Measurements from ENCODE around the gene EEFSEC. TPM values are rescaled to one million over a fixed set of nuclear protein-coding genes. Genes with fewer than 3 reads are reported as not detected.

EEFSEC gene
- total RNA-seq, 1 experiment from 2014 or later: 6.1 TPM

DNA sequence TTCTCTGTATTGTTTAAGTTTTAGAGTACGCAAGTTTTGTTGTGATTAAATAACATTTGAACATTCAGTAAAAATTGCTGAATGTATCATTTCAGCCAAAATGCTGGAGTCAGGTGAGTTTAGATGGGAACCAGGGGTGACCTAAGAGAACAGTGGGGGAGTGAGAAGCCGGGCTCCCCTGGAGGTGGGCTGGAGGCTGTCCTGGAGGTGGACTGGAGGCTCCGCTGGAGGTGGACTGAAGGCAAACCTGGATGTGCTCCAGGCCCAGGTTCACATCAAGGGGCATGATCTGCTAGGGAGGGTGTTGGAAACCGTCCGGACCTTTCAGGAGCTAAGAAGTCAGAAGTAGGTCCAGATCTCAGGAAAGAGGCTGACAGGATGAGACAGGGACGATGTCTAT, 289.7 kb downstream of the EEFSEC start:
- DNase-seq (ENCODE audit: low spot score): no peak

DNA sequence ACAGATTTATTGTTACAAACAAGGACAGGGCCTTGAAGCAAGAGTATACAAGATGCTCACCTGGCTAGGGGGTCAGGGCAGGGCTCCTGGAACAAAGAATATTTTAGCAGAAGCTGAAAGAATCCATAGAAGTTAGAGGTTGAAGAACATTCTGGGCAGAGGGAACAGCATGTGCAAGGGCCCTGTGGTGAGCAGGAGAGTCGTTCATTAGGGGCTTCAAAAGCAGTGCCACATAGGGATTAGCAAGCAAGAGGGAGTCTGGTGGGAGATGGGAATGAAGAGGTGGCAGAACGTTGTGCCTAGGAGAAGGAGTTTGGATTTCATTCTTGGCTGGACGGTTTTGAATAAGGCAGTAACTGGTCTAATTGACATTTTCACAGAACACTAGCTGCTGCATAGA, 290.5 kb downstream of the EEFSEC start:
- no peak for DNase-seq (ENCODE audit: low spot score)

DNA sequence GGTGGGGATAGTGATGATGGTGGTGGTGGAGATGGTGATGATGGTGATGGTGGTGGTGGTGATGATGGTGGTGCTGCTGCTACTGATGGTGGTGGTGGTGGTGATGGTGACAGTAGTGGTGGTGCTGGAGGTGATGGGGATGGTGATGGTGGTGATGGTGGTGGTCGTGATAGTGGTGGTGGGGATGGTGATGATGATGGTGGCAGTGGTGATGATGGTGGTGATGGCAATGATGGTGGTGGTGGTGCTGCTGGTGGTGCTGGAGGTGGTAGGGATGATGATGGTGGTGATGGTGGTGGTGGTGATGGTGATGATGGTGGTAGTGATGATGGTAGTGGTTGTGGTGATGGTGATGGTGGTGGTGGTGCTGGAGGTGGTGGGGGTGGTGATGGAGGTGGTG, 292.1 kb downstream of the EEFSEC start:
- DNase-seq (ENCODE audit: low spot score): no peak

DNA sequence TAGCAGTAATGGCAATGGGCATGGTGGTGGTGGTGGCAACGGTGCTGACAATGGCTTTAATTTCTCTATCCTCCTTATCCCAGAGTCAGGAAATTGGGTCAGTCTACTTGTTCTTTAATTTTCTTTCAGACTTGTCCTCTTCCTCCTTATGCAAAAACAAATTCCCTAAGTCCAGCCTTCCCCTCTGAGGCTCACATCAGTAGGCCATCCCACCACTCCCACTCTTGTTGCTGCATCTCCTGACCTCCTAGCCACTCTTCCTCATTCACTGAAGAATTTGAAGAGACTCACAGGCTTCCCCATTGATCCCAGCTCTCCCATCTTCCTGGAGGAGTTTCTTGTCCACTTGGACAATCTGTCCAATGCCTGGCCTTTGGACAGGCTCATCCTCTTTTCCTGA, 293.5 kb downstream of the EEFSEC start:
- DNase-seq (ENCODE audit: low spot score): no peak

DNA sequence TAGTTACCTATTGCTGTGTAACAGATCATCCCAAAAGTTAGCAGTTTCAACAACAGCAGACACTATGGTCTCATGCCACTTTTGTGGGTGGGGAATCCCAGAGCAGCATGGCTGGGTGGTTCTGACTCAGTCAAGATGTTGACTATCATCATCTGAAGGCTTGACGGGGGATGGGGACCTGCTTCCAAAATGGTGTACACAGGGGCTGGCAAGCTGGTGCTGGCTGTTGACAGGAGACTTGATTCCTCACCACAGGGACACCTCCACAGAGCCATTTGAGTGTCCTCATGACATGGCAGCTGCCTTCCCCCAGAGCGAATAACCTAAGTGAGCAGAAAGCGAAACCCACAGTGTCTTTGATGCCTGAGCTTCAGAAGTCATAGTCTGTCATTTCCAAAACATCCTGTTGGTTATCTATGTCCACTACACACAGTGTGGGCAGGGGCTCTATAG, 294.3 kb downstream of the EEFSEC start:
- DNase-seq (ENCODE audit: low spot score): no peak

DNA sequence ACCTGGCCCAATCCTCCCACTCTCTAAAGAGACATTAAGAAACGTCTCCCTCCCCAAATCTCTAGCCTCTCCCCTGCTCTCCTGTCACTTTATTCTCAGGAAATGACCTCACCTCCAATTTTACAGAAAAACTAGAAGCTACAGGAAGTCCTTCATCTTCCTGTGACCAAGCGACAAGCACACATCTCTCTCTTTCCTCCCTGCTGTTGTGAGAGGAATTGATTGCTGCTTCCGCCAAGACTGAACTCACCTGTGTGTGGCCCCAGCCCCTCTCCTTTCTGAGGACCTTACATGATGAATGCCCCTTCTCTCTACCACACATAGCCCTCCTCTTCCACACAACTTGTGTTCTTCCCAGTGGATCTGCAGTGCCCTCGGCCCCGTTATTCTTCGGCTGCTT, 295.2 kb downstream of the EEFSEC start:
- no peak for DNase-seq (ENCODE audit: low spot score)

DNA sequence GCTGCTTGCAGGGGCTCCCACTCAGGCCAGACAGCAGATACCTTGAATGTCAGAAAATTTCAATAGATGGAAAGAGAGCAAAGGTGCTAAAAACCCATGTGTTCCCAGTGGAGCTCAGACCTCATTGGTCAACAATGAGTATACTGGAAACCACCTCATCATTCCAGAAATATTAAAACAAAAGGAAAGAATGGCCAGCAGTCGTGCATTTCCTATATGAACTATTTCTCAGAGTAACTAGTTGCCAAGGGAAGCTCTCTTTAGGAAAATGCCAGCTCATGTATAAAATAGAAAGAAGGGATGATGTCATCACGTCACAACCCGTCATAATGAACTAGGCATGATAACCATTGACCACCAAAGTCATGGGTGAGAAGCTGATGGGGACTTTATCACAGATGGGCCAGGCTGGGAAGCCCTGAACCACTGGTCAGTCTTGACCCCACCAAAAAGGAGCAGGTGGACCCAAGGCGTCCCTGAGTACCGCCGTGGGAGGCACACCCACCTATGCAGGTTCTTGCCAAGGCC, 295.9 kb downstream of the EEFSEC start:
- no peak for DNase-seq (ENCODE audit: low spot score)

DNA sequence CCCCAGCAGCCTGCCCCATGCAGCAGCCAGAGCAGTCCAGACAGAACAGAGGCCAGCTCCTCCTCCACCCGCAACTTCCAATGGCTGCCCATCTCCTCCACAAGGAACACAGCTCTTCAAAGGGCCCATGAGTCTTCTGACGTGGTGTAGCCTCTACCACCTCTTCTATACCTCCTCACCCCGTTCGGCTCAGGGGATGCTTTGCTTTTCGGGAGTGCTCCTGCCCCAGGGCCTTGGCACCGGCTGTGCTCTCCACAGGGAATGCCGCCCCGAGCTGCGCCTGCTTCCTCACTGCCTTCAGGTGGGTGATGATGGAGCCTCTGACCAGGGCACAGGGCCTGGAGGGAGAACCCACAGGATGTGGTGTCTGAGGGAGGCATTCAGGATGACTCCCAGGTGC, 298.8 kb downstream of the EEFSEC start:
- DNase-seq (ENCODE audit: low spot score): no peak

DNA sequence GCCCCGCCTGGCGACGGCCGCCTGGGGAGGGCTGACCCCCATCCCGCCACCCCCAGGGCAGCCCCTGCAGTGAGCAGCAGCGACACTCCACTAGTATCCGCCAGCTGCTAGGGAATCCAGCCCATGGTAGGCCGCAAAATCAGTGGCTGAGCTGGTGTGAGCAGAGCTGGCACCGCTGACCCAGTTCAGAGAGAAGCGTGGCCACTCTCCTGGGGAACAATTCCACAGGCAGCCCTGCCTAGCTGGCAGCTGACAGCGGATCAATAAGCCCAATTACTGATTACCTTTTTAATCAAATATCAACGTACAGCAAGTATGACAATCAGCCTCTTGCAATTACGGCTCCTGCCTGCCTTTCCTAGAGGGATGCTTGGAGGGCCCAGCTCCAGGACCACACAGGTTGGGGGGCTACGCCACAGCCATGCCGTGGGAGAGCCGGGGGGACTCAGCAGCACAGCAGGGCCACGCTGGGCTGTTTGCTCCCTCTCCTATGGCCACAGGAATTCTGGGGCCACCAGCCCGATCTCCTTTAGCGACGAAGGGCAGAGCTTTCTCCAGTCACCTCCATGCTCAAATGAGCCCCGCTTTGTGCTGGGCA, 299.5 kb downstream of the EEFSEC start:
- DNase-seq (ENCODE audit: low spot score): no peak

DNA sequence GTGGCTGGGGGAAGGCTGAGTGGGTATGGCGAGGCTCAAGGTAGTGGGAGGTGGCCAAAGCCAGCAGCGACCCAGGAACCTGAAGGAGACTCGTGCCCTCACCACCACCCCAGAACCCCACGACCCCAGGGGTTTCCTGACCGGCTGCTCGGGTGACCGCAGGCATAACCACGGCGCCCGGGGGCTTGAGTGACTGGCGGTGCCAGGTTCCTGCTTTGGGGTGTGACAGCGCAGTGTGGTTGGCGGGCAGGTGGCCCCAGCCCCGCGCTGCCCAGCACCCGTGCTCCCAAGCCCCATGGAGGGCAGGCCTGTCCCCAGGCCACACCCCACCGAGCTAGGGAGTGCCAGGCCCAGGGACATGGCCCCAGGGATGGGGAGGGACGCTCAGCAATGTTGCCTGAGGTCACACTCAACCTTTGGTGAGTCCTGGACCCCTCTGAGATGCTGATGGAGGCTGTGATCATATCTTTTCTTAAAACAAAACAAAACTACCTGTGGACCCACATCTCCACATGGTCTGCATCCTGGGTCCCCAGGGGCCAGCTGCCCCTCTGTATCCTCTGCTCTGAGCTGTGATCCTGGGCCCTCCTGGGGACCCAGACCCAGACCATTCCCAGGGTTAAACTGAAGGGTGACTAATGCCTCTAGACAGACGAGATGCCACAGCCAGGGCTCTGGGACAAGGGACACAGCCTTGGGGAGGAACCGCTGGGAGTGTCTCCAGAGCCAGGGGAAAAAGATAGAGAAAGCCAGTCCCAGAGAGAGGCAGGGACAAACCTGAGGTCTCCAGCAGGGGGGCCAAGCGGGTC, 300.4 kb downstream of the EEFSEC start:
- DNase-seq (ENCODE audit: low spot score): no peak

DNA sequence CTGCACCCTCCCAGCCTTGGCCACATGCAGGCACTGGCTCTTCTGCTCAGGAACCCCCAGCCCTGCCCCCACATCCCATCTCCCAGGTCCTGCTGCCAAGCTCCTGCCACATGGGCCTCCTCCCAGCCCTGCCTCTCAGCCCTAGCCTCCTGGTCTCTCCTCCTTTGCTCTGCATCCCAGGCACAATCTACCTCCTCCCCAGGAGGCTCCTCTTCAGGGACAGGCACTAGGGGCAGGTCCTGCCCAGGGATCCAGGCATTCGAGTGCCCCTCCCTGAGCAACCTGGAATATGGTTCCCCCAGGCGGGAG, 301.0 kb downstream of the EEFSEC start:
- DNase-seq (ENCODE audit: low spot score): no peak

DNA sequence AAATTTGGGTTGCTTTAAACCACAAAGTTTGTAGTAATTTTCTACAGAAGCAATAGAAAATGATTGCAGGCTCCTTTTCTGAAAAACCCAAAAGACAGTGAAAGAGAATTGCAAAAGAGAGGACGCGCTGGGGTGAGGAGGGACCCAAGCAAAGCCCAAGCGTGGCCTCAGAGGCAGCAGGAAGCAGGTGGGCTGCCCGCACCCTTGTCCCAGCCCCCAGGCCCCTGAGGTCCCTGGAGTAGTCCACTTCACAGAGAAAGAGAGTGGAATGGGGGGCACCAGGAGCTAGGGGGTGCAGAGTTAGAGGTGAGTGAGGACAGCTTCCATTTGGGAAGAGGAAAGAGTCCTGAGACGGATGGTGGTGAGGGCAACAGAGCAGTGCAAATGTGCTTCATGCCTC, 301.8 kb downstream of the EEFSEC start:
- no peak for DNase-seq (ENCODE audit: low spot score)

DNA sequence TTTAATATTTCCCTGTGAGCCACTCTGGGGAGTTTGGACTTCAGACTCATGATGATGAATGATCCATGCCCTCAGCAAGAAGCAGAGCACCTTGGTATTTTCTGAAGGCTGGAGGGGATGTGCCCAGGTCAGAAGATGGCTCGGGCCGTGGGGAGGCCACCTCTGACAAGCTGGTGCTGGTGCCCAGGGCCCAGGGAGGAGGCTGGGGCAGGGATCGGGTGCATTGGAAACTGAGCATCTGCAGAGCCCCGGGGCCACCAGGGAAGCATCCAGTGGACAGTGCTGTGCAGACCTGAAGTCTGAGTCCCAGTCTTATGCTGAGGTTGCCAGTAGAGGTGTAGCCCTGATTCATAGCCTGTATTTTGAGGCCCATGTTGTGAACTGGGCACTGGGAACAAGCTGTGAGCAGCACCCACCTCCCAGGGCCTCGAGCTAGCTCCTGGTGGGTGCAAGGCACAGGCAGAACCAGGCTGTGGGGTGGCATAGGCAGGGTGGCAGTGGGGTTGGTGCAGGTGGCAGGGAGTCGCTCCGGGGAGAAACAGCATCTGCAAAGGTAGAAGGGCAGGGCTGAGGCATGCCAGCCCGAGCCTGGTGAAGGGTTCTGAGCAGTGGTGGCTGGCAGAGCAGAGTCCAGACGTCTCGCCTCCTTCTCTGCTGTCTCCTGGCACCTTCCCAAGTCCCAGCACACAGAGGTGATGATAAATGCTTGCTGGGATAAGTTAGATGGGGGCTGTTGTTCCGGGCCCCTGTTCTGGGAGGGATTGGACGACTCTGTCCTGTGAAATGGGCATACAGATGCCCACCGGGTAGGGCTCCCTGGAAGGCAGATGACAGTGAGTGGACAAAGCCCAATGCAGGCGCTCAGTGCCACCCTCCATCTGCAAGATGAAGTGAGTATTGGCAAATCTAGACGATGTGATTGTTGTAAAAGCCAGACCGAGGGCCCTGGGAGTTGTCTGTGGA, 302.8 kb downstream of the EEFSEC start:
- no peak for DNase-seq (ENCODE audit: low spot score)

DNA sequence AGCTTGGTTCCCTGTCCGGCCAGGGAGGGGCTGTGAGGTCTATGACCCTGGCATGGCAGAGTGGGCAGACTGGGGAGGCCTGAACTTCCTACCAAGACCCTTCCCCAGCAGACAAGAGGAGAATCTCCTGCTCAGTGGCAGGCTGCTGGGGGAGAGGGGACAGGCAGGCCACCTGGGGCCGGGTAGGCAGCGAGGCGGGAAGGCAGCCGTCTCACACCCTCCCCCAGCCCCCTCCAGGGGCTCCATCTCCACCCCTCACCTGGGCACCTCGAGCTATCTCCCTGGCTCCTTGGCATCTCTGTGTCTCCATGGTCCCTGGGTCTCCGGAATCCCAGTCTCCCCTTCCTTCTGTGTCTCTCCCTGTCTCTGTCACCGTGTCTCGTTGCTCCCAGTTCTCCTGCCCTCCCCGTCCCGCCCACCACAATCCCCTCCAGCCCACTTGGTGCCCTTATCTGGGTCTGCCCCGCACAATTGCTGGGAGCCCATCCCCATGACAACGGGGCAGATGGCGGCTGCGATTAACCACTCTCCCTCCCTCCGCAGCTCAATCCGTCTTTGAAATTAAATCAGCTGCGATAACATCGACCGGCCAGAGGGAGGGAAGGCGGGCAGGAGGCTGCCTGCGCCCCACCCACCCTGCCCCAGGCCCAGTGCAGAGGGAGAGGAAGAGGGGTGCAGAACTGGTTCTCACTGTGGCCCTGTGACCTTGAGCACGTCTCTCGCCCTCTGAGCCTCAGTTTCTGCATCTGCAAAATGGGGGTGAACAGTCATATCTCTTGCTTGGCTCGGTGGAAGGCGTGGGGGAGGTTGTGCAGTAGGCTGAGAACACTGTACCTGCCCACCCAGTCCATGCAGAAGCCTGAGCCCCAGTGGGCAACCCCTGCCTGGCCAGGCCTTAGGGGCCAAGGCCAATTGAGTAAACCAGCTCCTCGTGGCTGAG, 303.8 kb downstream of the EEFSEC start:
- no peak for DNase-seq (ENCODE audit: low spot score)

DNA sequence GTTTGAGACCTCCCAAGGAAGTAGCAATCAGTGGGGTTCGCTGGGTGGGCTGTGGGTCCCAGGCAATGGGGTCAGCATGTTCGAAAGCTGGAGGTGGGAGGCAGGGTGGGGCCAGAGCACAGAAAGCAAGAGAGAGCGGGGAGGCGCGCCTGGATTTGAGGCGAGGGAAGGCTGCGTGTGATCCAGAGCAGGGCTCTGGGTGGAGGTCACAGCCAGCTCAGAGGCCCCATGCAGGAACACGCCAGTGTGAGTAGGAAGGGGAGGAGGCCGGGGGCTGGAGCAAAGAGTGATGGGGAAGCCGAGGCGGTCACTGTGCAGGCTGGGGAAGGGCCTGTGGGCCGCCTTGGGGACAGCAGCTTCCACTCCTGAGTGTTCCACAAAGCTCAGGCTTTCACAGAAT, 304.7 kb downstream of the EEFSEC start:
- no peak for DNase-seq (ENCODE audit: low spot score)

Other genes with a start within 250 kb of the EEFSEC start
- gene KBTBD12, start 238.2 kb upstream of the EEFSEC start, total RNA-seq (2014; rRNA removed; shearing (Covaris generic)): not detected in 2 replicates
- 314 and 320 TPM in 2 replicates for gene SEC61A1, start 101.0 kb upstream of the EEFSEC start, total RNA-seq (2014; rRNA removed; shearing (Covaris generic))
- 131 and 136 TPM in 2 replicates for gene RUVBL1, start 29.7 kb upstream of the EEFSEC start, total RNA-seq (2014; rRNA removed; shearing (Covaris generic))